HepG2 (cell line): Measurements from ENCODE around the gene SYTL3. TPM values are rescaled to one million over a fixed set of nuclear protein-coding genes. Genes with fewer than 3 reads are reported as not detected.

ENCODE experiments used
- ARID5B ChIP-seq: IDR thresholded peaks from 2 replicates; pipeline ENCODE4 v1.4.0; 2020; ENCODE audit warnings: mild to moderate bottlenecking, missing genetic modification reagents
- ASH2L ChIP-seq: fragments of 300-600, 200-600 bp; sonication (generic); IDR thresholded peaks from 2 replicates; pipeline ENCODE4 v1.7.0; 2017; ENCODE audit warnings: low read depth, mild to moderate bottlenecking, moderate library complexity, mixed read lengths, low read length; ENCODE audit not compliant: insufficient read length
- KIAA2018 ChIP-seq: sonication (generic); formaldehyde crosslinking; IDR thresholded peaks from 2 replicates; pipeline ENCODE4 v1.5.0; 2020; ENCODE audit warnings: mild to moderate bottlenecking, missing genetic modification reagents, borderline replicate concordance
- MXD3 ChIP-seq: IDR thresholded peaks from 2 replicates; pipeline ENCODE4 v1.6.1; 2016; ENCODE audit warnings: mild to moderate bottlenecking, missing biosample characterization, missing genetic modification reagents
- PREB ChIP-seq: sonication (generic); formaldehyde crosslinking; IDR thresholded peaks from 2 replicates; pipeline ENCODE4 v1.4.0; 2020; ENCODE audit warnings: missing genetic modification reagents
- SPEN ChIP-seq: sonication (generic); formaldehyde crosslinking; IDR thresholded peaks from 2 replicates; pipeline ENCODE4 v1.5.1; 2020; ENCODE audit warnings: low read depth, mild to moderate bottlenecking, missing genetic modification reagents
- SRSF4 ChIP-seq: fragments of 200-400 bp; formaldehyde crosslinking; IDR thresholded peaks from one replicate; pipeline ENCODE4 v1.6.1; 2018; ENCODE audit warnings: mild to moderate bottlenecking, low read depth, low read length, moderate library complexity; ENCODE audit not compliant: poor library complexity, severe bottlenecking
- TFAP4 ChIP-seq: sonication (generic); IDR thresholded peaks from 2 replicates; pipeline ENCODE4 v1.6.1; 2016; ENCODE audit warnings: low read depth, borderline replicate concordance
- ZFAT ChIP-seq: sonication (generic); formaldehyde crosslinking; conservative IDR thresholded peaks from 2 replicates; pipeline ENCODE4 v1.8.1; 2023; ENCODE audit warnings: missing genetic modification reagents, inconsistent platforms
- ZNF264 ChIP-seq: sonication (generic); formaldehyde crosslinking; IDR thresholded peaks from 2 replicates; pipeline ENCODE4 v1.4.0; 2020; ENCODE audit warnings: missing genetic modification reagents
- ZNF678 ChIP-seq: sonication (generic); formaldehyde crosslinking; IDR thresholded peaks from 2 replicates; pipeline ENCODE4 v1.4.0; 2020; ENCODE audit warnings: mild to moderate bottlenecking, missing genetic modification reagents
- ZNF839 ChIP-seq: sonication (generic); formaldehyde crosslinking; IDR thresholded peaks from 2 replicates; pipeline ENCODE4 v1.4.0; 2020; ENCODE audit warnings: missing genetic modification reagents, mild to moderate bottlenecking, borderline replicate concordance
- polyA plus RNA-seq, 8 experiments: library from polyadenylated mRNA; depleted of rRNA in 3 of 8; stranded (reverse) in 7 of 8; unstranded in 1 of 8; fragments of >200 nt; fragmentation: Illumina TruSeq in 4 of 8; extraction: Trizol in 4 of 8; gene quantifications; 2 replicates each; pipeline versions ENCODE4 v1.2.1 to v1.2.3, GENCODE V29; 2011 to 2016; ENCODE audit warnings: low read depth in 4 of 8, missing spikeins in 1 of 8, mixed read lengths in 1 of 8; ENCODE audit not compliant: insufficient read depth in 1 of 8
- total RNA-seq, 5 experiments: library from RNA; depleted of rRNA; stranded (reverse); fragments of >200 nt; fragmentation: Illumina TruSeq; extraction: Trizol; gene quantifications; 2 replicates each; pipeline ENCODE4 v1.2.3, GENCODE V29; 2016; ENCODE audit warnings: low read depth in 1 of 5

SYTL3 gene
- total and polyA plus RNA-seq, 2 of the 13 experiments (the other 11 are each of a cell fraction or from before 2014, with no cell fraction given) = 0.11 to 0.28 TPM

- TF ChIP-seq KIAA2018 (CRISPR knock-in tag) = no peak
- peak; percentile 81; the same call in 1 of the 2 replicates for TF ChIP-seq TFAP4
- peak; percentile 76; the same call in 1 of the 2 replicates for TF ChIP-seq ZNF264 (CRISPR knock-in tag)
- TF ChIP-seq SRSF4 = no peak
- peak; percentile 72 for TF ChIP-seq SPEN
- TF ChIP-seq ZNF678 = no peak
- TF ChIP-seq ZFAT (CRISPR knock-in tag) = 0 out of 2 replicates have a peak, but pooled peaks have one; percentile 38
- no peak for TF ChIP-seq PREB (CRISPR knock-in tag)
- TF ChIP-seq MXD3 (CRISPR knock-in tag) = peak; percentile 86; the same call in 1 of the 2 replicates
- TF ChIP-seq ZNF839 (CRISPR knock-in tag) = no peak; the same call in 1 of the 2 replicates
- peak; percentile 68 for TF ChIP-seq ASH2L
- peak; percentile 83 for TF ChIP-seq ARID5B (CRISPR knock-in tag)
Measured at GRCh38 chr6:158703837-158704822, 54.3 kb downstream of the SYTL3 start (continued).
